Measurements from ENCODE around the gene WDFY4.

GRCh38 chr10:48839809-48840679 lies 155.4 kb downstream of the WDFY4 start:
- TF ChIP-seq CTCF (conservative IDR thresholded peaks at IDR 0.05): no peak
- no peak for TF ChIP-seq ZFX (IDR thresholded peaks at IDR 0.05)

Data from C4-2B (cell line).